VCaP (cell line): ENCODE measurements around the gene SLC25A1.

ENCODE experiments used
- H3K27ac ChIP-seq: fragments of 450-650 bp; 2 replicates; pipeline ENCODE4 v1.5.1; 2017
- TF ChIP-seq, protein P1 (sequence below): fragments of 450-650 bp; conservative IDR thresholded peaks from 2 replicates; pipeline ENCODE4 v1.5.1; 2017; ENCODE audit warnings: mild to moderate bottlenecking, moderate library complexity

SLC25A1 gene

DNA sequence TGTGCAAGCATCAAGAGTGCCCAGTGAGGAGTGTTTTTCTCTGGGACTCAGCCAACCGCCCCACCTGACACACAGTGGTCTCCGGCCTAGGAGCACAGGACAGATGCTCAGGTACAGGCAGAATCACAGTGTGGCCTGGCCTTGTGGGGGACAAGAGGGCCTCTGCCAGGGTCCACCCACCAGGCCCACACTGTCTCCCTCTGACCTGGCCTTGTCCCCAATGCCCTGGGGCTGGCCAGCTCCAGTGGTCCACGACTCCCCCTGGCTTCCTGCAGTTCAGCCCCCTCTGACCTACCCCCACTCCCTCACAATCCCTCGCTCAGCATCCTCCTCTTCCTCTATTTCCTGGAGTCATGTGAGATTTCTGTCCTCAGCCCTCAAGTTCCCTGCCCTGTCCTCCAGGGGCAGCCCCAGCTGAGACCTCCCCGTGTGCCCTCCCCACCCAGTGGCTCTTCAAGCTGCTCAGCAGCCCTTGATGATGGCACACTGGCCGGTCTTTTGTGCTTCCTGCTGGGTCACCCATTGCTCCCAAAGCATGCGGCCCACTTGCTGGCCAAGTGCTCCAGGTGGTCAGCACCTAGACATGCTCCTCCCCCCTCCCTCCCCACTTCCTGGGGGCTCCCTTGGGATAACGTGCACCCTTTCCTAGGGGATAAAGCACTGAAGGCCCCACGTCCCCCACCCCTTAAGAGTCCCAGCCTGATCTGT, 45.7 kb downstream of the SLC25A1 start:
- TF ChIP-seq, protein P1, sequence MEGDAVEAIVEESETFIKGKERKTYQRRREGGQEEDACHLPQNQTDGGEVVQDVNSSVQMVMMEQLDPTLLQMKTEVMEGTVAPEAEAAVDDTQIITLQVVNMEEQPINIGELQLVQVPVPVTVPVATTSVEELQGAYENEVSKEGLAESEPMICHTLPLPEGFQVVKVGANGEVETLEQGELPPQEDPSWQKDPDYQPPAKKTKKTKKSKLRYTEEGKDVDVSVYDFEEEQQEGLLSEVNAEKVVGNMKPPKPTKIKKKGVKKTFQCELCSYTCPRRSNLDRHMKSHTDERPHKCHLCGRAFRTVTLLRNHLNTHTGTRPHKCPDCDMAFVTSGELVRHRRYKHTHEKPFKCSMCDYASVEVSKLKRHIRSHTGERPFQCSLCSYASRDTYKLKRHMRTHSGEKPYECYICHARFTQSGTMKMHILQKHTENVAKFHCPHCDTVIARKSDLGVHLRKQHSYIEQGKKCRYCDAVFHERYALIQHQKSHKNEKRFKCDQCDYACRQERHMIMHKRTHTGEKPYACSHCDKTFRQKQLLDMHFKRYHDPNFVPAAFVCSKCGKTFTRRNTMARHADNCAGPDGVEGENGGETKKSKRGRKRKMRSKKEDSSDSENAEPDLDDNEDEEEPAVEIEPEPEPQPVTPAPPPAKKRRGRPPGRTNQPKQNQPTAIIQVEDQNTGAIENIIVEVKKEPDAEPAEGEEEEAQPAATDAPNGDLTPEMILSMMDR: no peak
- no peak overlapping the region for H3K27ac ChIP-seq

DNA sequence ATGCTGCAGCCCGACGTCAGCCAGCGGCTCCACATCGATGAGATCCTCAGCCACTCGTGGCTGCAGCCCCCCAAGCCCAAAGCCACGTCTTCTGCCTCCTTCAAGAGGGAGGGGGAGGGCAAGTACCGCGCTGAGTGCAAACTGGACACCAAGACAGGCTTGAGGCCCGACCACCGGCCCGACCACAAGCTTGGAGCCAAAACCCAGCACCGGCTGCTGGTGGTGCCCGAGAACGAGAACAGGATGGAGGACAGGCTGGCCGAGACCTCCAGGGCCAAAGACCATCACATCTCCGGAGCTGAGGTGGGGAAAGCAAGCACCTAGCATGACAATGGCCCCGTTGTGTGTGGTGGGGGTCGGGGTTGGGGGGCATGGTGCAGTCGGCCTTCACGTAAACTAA, 46.4 kb downstream of the SLC25A1 start:
- H3K27ac ChIP-seq: no peak overlapping the region
- TF ChIP-seq, protein P1: no peak

DNA sequence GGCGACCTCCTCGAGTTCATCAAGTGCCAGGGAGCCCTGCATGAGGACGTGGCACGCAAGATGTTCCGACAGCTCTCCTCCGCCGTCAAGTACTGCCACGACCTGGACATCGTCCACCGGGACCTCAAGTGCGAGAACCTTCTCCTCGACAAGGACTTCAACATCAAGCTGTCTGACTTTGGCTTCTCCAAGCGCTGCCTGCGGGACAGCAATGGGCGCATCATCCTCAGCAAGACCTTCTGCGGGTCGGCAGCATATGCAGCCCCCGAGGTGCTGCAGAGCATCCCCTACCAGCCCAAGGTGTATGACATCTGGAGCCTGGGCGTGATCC, 46.9 kb downstream of the SLC25A1 start:
- no peak overlapping the region for H3K27ac ChIP-seq
- TF ChIP-seq, protein P1: no peak

DNA sequence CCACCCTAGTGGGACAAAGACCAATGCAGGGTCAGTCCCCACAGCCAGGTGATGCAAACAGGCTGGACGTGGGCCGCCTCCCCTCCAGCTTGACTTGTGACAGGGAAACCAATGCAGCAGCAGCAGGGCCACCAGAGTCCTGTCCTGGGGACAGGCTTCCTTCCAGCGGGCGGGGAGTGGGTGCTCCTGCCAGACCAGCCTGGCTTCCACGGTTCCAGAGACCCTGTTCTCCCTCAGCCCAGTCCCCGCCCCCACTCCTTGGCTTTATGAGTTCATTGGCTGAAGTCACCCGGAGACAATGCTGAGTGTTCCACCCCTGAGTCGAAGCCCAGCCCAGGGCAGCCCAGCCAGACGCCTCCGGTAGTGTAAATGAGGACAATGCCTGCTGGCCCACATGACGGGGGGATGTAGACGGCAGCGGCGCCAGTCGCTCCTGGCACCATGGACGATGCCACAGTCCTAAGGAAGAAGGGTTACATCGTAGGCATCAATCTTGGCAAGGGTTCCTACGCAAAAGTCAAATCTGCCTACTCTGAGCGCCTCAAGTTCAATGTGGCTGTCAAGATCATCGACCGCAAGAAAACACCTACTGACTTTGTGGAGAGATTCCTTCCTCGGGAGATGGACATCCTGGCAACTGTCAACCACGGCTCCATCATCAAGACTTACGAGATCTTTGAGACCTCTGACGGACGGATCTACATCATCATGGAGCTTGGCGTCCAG, 47.4 kb downstream of the SLC25A1 start, which contains the start of gene TSSK2:
Gene TSSK2, plus strand, starts transcription at position 350 of the 726 bp plus-strand sequence. Its CDS starts 92 bp downstream, at position 442.
- H3K27ac ChIP-seq: no peak within 1 kb of the TSS

DNA sequence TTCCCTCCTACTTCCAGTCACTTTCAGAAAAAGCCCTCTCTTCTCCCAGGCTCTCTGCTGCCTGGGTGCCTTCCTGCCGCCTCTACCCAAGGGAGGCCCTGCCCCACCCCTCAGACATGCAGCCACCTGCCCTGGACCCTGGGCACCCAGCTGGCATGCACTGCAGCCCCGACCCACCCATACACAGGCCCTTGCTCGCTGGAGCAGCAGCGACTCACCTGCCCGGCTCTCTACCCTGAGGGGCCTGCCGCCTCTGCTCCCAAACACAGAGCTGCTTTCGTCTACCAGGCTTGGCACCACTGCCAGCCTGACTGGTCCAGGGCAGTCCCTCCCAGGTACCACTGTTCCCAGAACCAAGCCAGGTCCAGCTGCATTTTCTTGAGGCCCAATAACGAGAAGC, 48.7 kb downstream of the SLC25A1 start:
- TF ChIP-seq, protein P1: no peak
- H3K27ac ChIP-seq: no peak overlapping the region

More for the DNA sequence above, 47.4 kb downstream of the SLC25A1 start, which contains the start of gene TSSK2:
- TF ChIP-seq, protein P1: no peak

DNA sequence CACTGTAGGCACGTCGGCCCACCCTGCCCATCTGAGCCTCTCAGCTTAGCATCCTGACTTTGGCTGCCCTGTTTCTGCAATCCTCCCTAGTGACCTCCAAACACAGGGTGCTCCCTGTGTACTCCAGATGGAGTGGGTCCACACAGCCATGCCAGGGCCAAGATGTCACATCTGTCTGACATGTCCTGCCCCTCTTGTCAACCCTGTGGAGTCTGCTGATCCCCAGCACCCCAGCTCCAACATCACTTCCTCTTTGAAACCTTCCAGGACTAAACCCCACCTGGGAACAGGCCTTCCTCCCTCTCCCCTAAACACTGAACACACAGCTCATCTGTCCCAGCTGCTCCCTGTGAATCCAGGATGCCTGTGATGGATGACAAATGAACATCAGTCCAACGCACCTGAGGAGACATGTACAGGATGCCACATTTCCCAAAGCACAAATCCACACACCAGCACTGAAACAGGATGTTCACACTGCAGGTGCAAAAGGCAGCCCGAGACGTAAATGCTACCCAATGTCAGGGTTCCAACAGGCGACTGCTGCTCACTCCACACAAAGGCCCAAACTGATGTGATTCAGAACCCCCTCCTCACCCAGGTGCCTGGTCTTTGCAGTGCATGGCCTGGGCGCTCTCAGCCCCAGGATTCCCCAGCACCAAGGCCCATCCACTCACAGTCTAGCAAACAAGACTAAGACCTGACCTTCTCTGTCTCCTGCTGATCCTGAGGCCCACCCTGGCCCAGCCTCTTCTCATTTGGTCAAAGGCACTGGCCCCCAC, 49.4 kb downstream of the SLC25A1 start:
- TF ChIP-seq, protein P1: no peak
- H3K27ac ChIP-seq: no peak overlapping the region

DNA sequence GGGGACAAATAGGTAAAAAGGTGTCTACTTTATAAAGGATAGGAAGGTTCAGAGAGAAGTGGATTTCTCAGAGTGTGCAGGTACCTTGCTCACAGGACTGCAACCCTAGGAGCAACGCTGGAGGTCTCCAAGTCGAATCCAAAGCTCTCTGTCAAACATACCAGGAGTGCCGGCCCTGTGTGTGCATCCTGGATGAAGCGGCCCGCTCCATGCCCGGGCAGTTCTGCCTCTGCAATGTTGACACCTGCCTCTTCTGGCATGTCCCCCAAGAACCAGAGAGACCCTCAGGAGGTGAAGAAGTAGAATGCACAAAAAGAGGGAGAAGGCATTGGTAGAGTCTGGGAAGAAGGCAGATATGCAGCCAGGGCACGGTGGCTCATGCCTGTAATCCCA, 50.5 kb downstream of the SLC25A1 start:
- H3K27ac ChIP-seq: no peak overlapping the region
- TF ChIP-seq, protein P1: no peak
